Measurements from ENCODE around the gene EXOC1L. TPM values are rescaled to one million over a fixed set of nuclear protein-coding genes. Genes with fewer than 3 reads are reported as not detected.

EXOC1L gene
- total RNA-seq, 2 experiments from 2014 or later = not detected

DNA sequence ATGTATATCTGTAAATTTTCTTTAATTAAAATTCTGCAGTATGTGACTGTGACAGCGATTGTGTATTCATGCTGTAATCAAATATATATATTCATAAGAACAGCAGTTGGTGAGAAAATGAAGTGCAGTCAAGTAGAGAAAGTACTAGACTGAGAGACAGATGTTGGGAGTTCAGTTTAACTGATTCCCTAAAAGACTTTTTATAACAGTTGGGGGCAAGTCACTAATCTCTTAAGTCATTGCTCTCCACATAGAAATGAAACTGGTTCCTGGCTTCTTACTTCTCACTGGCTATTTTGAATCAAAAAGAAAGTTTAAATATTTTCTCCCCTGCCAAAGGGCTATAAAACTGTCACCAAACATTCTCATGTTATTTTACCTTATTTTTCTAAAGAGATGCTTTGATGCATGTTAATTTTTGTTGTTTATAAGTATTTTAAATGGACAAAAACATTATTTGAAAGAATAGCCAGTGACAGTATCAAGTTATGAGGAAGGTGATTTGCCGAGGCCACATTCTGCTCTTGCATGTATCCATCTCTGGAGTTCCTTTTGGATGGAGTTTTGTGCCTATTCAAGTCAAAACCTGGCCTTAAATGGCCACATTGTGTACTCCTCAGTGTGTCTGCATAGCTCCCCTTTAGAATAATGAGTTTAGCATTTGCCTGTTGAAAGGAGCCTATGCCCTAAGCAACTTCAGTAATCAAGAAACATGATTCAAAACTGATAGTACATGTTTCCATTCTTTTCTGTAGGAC is 64.7 kb downstream of the EXOC1L start:
- ChIA-PET CTCF (no interaction called here), POLR2A (no interaction called here)
- TF ChIP-seq, protein P1, sequence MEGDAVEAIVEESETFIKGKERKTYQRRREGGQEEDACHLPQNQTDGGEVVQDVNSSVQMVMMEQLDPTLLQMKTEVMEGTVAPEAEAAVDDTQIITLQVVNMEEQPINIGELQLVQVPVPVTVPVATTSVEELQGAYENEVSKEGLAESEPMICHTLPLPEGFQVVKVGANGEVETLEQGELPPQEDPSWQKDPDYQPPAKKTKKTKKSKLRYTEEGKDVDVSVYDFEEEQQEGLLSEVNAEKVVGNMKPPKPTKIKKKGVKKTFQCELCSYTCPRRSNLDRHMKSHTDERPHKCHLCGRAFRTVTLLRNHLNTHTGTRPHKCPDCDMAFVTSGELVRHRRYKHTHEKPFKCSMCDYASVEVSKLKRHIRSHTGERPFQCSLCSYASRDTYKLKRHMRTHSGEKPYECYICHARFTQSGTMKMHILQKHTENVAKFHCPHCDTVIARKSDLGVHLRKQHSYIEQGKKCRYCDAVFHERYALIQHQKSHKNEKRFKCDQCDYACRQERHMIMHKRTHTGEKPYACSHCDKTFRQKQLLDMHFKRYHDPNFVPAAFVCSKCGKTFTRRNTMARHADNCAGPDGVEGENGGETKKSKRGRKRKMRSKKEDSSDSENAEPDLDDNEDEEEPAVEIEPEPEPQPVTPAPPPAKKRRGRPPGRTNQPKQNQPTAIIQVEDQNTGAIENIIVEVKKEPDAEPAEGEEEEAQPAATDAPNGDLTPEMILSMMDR (IDR thresholded peaks at IDR 0.05) = no peak
- peaks cover 16% of the 10 kb centered on the region for H3K36me3 Mint-ChIP-seq (ENCODE audit: low read depth)
- no peak for ATAC-seq
- H3K27ac Mint-ChIP-seq = no peak overlapping the region
- H3K9me3 Mint-ChIP-seq = no peaks in the 10 kb centered on the region
- no peaks in the 10 kb centered on the region for H3K27me3 Mint-ChIP-seq
- peaks cover 6% of the 10 kb centered on the region for H3K4me1 Mint-ChIP-seq (ENCODE audit: low read depth)
- intact Hi-C loops (cut with micrococcal nuclease) = no loop called here
- no peak overlapping the region for H3K4me3 Mint-ChIP-seq
- DNase-seq = no peak

DNA sequence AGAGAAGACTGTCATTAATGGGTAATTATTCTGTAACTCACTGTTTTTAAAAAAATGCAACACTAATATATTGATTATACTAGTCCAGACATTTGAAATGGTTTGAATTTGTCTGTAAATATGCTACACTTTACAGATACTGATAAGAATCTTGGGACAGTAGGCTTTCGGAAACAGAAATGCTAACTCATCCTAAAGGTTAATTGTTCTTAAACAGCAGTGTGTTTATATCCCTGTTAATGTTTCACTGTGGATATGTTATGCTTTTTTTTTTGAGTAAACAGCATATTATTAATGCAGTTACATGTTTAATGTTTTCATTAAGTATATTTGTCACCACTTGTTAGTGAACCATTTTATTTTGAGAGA is 65.2 kb downstream of the EXOC1L start:
- peaks cover 6% of the 10 kb centered on the region for H3K4me1 Mint-ChIP-seq (ENCODE audit: low read depth)
- H3K4me3 Mint-ChIP-seq = no peak overlapping the region
- ChIA-PET POLR2A (no interaction called here), CTCF (no interaction called here)
- H3K27ac Mint-ChIP-seq = no peak overlapping the region
- H3K27me3 Mint-ChIP-seq = no peaks in the 10 kb centered on the region
- peaks cover 16% of the 10 kb centered on the region for H3K36me3 Mint-ChIP-seq (ENCODE audit: low read depth)
- ATAC-seq (no peak), DNase-seq (no peak)
- H3K9me3 Mint-ChIP-seq = no peaks in the 10 kb centered on the region
- TF ChIP-seq, protein P1 (IDR thresholded peaks at IDR 0.05) = no peak
- intact Hi-C loops (cut with micrococcal nuclease) = no loop called here

Other genes with a start within 250 kb of the EXOC1L start
- not detected for gene PDCL2, start 227.5 kb upstream of the EXOC1L start, total RNA-seq
- under 1 TPM in 1 of 2 experiments, not detected in 1; 0.41 TPM for gene NMU, start 183.5 kb upstream of the EXOC1L start, total RNA-seq
- gene EXOC1, start 33.9 kb downstream of the EXOC1L start, total RNA-seq = 10 to 100 TPM; 19.1 to 20.5 TPM
- gene CEP135, start 129.2 kb downstream of the EXOC1L start, total RNA-seq = 10 to 100 TPM; 12.5 to 12.9 TPM

Measured in activated CD8-positive, alpha-beta T cell treated with anti-CD3 and anti-CD28 coated beads for 36 hours (primary cell).